ENCODE data around the gene GPRC5D. TPM values are rescaled to one million over a fixed set of nuclear protein-coding genes. Genes with fewer than 3 reads are reported as not detected.

The GPRC5D gene
- total and polyA plus RNA-seq, 2 experiments from 2014 or later = 0.35 TPM; not detected in 1

DNA sequence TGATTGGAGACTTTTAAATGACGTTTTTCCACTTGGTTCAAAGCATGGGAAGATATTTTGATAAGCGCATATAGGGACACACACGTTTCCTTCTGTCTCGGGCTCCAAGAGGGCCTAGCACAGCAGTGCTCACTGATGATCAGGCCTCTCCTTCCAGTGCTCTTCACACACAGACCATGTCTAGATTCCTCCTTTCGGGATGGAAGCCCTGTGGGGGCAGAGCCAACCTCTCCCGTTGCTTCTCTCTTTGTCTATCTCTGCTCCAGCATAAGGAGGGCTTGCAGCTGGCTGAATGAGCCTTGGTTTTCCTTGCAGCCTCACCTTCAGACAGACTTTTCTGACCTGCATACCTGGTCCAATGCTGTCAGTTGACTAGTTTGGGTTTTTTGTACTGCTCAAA is 22.3 kb downstream of the GPRC5D start:
- no peaks in the 10 kb centered on the region for H3K36me3 ChIP-seq
- H3K4me1 ChIP-seq (ENCODE audit: low read depth) = peaks cover 3% of the 10 kb centered on the region
- H3K9me3 ChIP-seq (ENCODE audit: low read depth) = no peaks in the 10 kb centered on the region
- TF ChIP-seq, protein P1, sequence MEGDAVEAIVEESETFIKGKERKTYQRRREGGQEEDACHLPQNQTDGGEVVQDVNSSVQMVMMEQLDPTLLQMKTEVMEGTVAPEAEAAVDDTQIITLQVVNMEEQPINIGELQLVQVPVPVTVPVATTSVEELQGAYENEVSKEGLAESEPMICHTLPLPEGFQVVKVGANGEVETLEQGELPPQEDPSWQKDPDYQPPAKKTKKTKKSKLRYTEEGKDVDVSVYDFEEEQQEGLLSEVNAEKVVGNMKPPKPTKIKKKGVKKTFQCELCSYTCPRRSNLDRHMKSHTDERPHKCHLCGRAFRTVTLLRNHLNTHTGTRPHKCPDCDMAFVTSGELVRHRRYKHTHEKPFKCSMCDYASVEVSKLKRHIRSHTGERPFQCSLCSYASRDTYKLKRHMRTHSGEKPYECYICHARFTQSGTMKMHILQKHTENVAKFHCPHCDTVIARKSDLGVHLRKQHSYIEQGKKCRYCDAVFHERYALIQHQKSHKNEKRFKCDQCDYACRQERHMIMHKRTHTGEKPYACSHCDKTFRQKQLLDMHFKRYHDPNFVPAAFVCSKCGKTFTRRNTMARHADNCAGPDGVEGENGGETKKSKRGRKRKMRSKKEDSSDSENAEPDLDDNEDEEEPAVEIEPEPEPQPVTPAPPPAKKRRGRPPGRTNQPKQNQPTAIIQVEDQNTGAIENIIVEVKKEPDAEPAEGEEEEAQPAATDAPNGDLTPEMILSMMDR (IDR thresholded peaks at IDR 0.05; ENCODE audit: low read depth, low read length) = no peak
- peak overlapping the region; percentile 34 for H3K27ac ChIP-seq
- DNase-seq (ENCODE audit: low read depth in 1 of 2, low spot score in 1 of 2) = no peak
- no peaks in the 10 kb centered on the region for H3K27me3 ChIP-seq
- H3K4me3 ChIP-seq = no peak overlapping the region

DNA sequence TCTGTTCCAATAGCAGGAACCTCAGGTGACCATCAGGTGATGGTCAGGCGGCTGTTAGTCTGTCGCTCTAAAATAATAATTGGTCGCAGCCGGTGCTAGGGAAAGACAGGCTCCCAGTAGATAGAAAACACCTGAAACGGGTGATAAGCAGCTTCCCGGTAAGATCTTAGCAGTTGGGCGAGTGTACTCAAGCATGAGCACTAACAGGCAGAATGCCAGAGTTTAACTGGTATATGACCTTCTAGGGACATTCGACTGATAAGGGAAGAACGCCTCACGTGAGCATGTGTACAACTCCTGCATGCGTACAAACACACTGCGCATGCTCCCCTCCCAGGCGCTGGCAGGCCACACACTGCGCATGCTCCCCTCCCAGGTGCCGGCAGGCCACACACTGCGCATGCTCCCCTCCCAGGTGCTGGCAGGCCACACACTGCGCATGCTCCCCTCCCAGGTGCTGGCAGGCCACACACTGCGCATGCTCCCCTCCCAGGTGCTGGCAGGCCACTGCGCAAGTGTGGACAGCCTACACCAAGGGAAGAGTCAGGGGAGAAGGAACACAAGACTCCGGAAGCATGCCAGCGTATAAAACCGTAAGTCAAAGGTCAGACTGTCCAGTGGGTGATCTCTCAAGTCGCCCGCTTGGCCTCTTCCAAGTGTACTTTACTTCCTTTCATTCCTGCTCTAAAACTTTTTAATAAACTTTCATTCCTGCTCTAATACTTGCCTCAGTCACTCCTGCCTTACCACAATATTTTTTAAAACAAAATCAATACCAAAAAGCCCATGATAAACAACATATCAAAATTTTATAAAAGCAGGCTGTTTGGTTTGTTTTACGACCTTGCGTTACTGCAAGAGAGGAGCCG is 24.5 kb downstream of the GPRC5D start:
- no peaks in the 10 kb centered on the region for H3K36me3 ChIP-seq
- H3K27ac ChIP-seq = peak overlapping the region; percentile 80
- peaks cover 3% of the 10 kb centered on the region for H3K4me1 ChIP-seq (ENCODE audit: low read depth)
- H3K27me3 ChIP-seq = no peaks in the 10 kb centered on the region
- TF ChIP-seq, protein P1 (IDR thresholded peaks at IDR 0.05; ENCODE audit: low read depth, low read length) = no peak
- no peaks in the 10 kb centered on the region for H3K9me3 ChIP-seq (ENCODE audit: low read depth)
- peak; percentile 83 to 90 for DNase-seq (ENCODE audit: low read depth in 1 of 2, low spot score in 1 of 2)
- peak overlapping the region; percentile 18 for H3K4me3 ChIP-seq

DNA sequence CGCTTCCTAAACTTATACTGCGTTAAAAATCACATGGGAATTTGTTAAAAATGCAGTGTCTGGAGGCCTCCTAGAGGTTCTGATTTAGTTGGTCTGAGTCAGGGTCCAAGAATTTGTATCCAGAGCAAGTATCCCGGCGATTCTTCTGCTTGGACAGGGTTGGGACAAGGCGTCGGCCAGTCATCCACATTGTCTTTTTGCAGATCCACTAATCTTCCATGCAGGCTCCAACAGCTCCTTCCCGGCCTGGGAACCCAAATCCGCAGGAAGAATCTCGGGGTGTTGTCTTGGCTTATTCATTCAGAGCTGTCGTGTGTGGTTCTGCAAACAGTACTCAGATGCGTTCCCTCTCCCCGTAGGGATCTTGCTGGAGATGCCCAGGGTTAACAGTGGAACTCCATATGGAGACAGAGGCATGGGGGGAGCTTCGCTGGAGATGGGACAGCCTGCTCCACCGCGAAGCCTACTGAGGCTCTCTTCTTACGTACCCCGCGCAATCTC is 25.3 kb downstream of the GPRC5D start:
- TF ChIP-seq, protein P1 (IDR thresholded peaks at IDR 0.05; ENCODE audit: low read depth, low read length) = no peak
- H3K4me1 ChIP-seq (ENCODE audit: low read depth) = peaks cover 3% of the 10 kb centered on the region
- no peaks in the 10 kb centered on the region for H3K36me3 ChIP-seq
- DNase-seq (ENCODE audit: low read depth in 1 of 2, low spot score in 1 of 2) = peak in 1 of 2 donors; percentile 47
- H3K9me3 ChIP-seq (ENCODE audit: low read depth) = no peaks in the 10 kb centered on the region
- H3K27me3 ChIP-seq = no peaks in the 10 kb centered on the region
- H3K4me3 ChIP-seq = no peak overlapping the region
- peak overlapping the region; percentile 80 for H3K27ac ChIP-seq

DNA sequence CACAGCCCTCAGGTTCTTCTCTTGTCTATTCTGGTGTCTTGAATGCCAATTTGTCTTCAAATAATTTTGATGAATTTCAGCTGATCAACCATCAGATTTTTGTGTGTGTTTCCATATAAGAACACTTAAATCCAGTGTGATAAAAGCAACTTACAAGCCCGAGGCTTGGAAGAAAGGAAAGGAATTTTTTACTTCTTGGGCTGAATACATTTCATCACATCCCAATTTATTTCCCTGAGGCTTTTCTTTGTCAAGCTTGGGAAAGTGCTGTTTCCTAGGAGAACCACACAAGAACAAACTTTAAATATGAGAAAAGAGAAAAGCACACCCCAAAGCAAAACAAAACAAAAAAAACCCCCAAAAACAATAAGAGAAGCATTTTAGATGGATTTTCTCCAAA is 26.6 kb downstream of the GPRC5D start:
- peak in 1 of 2 donors; percentile 47 for DNase-seq (ENCODE audit: low read depth in 1 of 2, low spot score in 1 of 2)
- Histone ChIP-seq H3K27me3 (no peaks in the 10 kb centered on the region), H3K4me3 (no peak overlapping the region), H3K4me1 (ENCODE audit: low read depth) (peaks cover 3% of the 10 kb centered on the region), H3K27ac (no peak overlapping the region), H3K36me3 (no peaks in the 10 kb centered on the region), H3K9me3 (ENCODE audit: low read depth) (no peaks in the 10 kb centered on the region)
- TF ChIP-seq, protein P1 (IDR thresholded peaks at IDR 0.05; ENCODE audit: low read depth, low read length) = no peak

DNA sequence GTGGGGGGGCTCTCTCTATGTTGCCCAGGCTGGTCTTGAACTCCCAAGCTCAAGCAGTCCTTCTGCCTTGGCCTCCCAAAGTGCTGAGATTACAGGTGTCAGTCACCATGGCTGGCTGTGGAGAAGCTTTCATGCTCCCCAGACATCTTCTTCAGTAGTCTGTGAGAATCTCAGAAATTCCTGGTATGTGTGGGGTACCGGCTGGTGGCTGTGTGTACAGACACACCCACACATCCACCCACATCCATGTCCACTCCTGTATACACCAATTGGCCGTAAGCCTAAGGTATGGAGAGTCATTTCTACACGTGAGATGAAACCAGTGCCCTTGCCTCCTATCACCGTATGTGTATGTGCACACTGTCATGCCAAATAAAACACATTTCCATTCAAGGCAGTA is 27.8 kb downstream of the GPRC5D start:
- H3K27me3 ChIP-seq = no peaks in the 10 kb centered on the region
- H3K4me3 ChIP-seq = no peak overlapping the region
- H3K36me3 ChIP-seq = no peaks in the 10 kb centered on the region
- TF ChIP-seq, protein P1 (IDR thresholded peaks at IDR 0.05; ENCODE audit: low read depth, low read length) = no peak
- H3K4me1 ChIP-seq (ENCODE audit: low read depth) = no peaks in the 10 kb centered on the region
- no peaks in the 10 kb centered on the region for H3K9me3 ChIP-seq (ENCODE audit: low read depth)
- DNase-seq (ENCODE audit: low read depth in 1 of 2, low spot score in 1 of 2) = no peak
- H3K27ac ChIP-seq = no peak overlapping the region
